ENCODE results near the gene MBNL1.

MBNL1 gene

GRCh38 chr3:152471814-152472671, 203.3 kb downstream of the MBNL1 start:
- ChIA-PET CTCF (interaction anchor here (0.6 to 1.6 kb wide), 22 partner anchors 9 to 463 kb away, joined by 3 to 9 read pairs (median 4); no protein-coding TSS in a partner anchor), POLR2A (no interaction called here)
- no peaks in the 10 kb centered on the region for H3K9me3 ChIP-seq (ENCODE audit: control insufficient read depth, insufficient read depth, low read depth, low read length)
- H3K27ac ChIP-seq (ENCODE audit: extremely low read depth, low read depth, low read length), result no peak overlapping the region
- H3K4me1 ChIP-seq (ENCODE audit: control insufficient read depth, insufficient read depth, low read length), result no peaks in the 10 kb centered on the region
- no peaks in the 10 kb centered on the region for H3K36me3 ChIP-seq (ENCODE audit: control insufficient read depth in 2 of 2, insufficient read depth in 1 of 2, low read length in 2 of 2)
- no peak overlapping the region for H3K4me3 ChIP-seq (ENCODE audit: low read depth, low read length)
- TF ChIP-seq ZNF555 (tag by site-specific recombination; conservative IDR thresholded peaks at IDR 0.05), result no peak
- no peak for TF ChIP-seq ZIC2 (tag by site-specific recombination; IDR thresholded peaks at IDR 0.05)
- no peak for TF ChIP-seq ZBTB44 (tag by site-specific recombination; IDR thresholded peaks at IDR 0.05)
- TF ChIP-seq YY1 (tag by site-specific recombination; IDR thresholded peaks at IDR 0.05), result no peak
- peak; percentile 55 for TF ChIP-seq ZNF654 (tag by site-specific recombination; IDR thresholded peaks at IDR 0.05; ENCODE audit: low read depth)
- no peak for TF ChIP-seq ZNF530 (tag by site-specific recombination; IDR thresholded peaks at IDR 0.05; ENCODE audit: low read depth)
- no peak for TF ChIP-seq ZNF747 (tag by site-specific recombination; IDR thresholded peaks at IDR 0.05)
- no peak for TF ChIP-seq ZNF2 (tag by site-specific recombination; IDR thresholded peaks at IDR 0.05)
- TF ChIP-seq ZNF624 (tag by site-specific recombination; IDR thresholded peaks at IDR 0.05), result no peak
- TF ChIP-seq ZNF660 (tag by site-specific recombination; IDR thresholded peaks at IDR 0.05), result peak; percentile 42; the same call in 1 of the 2 replicates
- TF ChIP-seq HIC1 (tag by site-specific recombination; IDR thresholded peaks at IDR 0.05), result no peak
- TF ChIP-seq KLF17 (tag by site-specific recombination; IDR thresholded peaks at IDR 0.05), result no peak
- TF ChIP-seq KLF7 (tag by site-specific recombination; IDR thresholded peaks at IDR 0.05; ENCODE audit: borderline replicate concordance), result no peak
- no peak for TF ChIP-seq ZNF776 (tag by site-specific recombination; IDR thresholded peaks at IDR 0.05; ENCODE audit: borderline replicate concordance)
- TF ChIP-seq GLIS1 (tag by site-specific recombination; IDR thresholded peaks at IDR 0.05), result no peak
- no peak for TF ChIP-seq CTCF (tag by site-specific recombination; IDR thresholded peaks at IDR 0.05)
- TF ChIP-seq REST (tag by site-specific recombination; IDR thresholded peaks at IDR 0.05), result 0 out of 2 replicates have a peak, but pooled peaks have one; percentile 33
- TF ChIP-seq ZNF707 (tag by site-specific recombination; IDR thresholded peaks at IDR 0.05), result no peak
- TF ChIP-seq ZNF239 (tag by site-specific recombination; IDR thresholded peaks at IDR 0.05), result no peak
- TF ChIP-seq ZNF10 (tag by site-specific recombination; IDR thresholded peaks at IDR 0.05), result no peak
- no peak for TF ChIP-seq MYNN (tag by site-specific recombination; IDR thresholded peaks at IDR 0.05; ENCODE audit: borderline replicate concordance)
- no peak for TF ChIP-seq BCL6B (tag by site-specific recombination; IDR thresholded peaks at IDR 0.05)
- TF ChIP-seq ZNF521 (tag by site-specific recombination; IDR thresholded peaks at IDR 0.05), result no peak

Measured in HEK293 (cell line).